CD4-positive, alpha-beta memory T cell (primary cell): ENCODE measurements around the gene MTFP1. TPM values are rescaled to one million over a fixed set of nuclear protein-coding genes. Genes with fewer than 3 reads are reported as not detected.

Source experiments
- CTCF ChIA-PET: fragments of 350-600 bp; sonication (Branson Sonifier 250); formaldehyde crosslinking; loops from one replicate; lab custom pipeline; 2021; ENCODE audit warnings: inconsistent platforms; ENCODE audit not compliant: partially characterized antibody; lab: Charles Lee
- POLR2A ChIA-PET: fragments of 350-600 bp; sonication (Branson Sonifier 250); formaldehyde crosslinking; loops from one replicate; lab custom pipeline; 2021; ENCODE audit not compliant: partially characterized antibody; lab: Charles Lee
- DNase-seq, 5 donors: peaks; one replicate each; pipeline versions ENCODE4 v3.0.0 to v3.0.0-alpha.2; 2020 to 2022; ENCODE audit warnings: mixed read lengths in 1 of 5
- H3K27ac ChIP-seq: one replicate; pipeline ENCODE4 v1.7.0; 2013; ENCODE audit warnings: low read depth, low read length
- H3K27me3 ChIP-seq: 2 replicates; pipeline ENCODE4 v1.7.0; 2013; ENCODE audit warnings: mild to moderate bottlenecking, low read length, moderate library complexity; ENCODE audit not compliant: insufficient read depth
- H3K36me3 ChIP-seq: 2 replicates; pipeline ENCODE4 v1.7.0; 2013; ENCODE audit warnings: mild to moderate bottlenecking, low read length, moderate library complexity; ENCODE audit not compliant: insufficient read depth
- H3K4me1 ChIP-seq: 2 replicates; pipeline ENCODE4 v1.7.0; 2013; ENCODE audit warnings: mild to moderate bottlenecking, low read length, moderate library complexity; ENCODE audit not compliant: insufficient read depth
- H3K4me3 ChIP-seq, 2 donors: one replicate each; pipeline ENCODE4 v1.7.0; 2013; ENCODE audit warnings: low read length in 2 of 2, mild to moderate bottlenecking in 1 of 2
- H3K9me3 ChIP-seq, 2 donors: one replicate each; pipeline ENCODE4 v1.7.0; 2013; ENCODE audit warnings: low read length in 2 of 2, control low read depth in 1 of 2; ENCODE audit not compliant: control insufficient read depth in 1 of 2
- H3K27ac Mint-ChIP-seq, 7 donors: one replicate each; pipeline ENCODE4 v1.8.0; 2020 to 2021; ENCODE audit warnings: mixed read lengths in 7 of 7, mild to moderate bottlenecking in 6 of 7, inconsistent platforms in 3 of 7, moderate library complexity in 3 of 7
- H3K27me3 Mint-ChIP-seq, 2 donors: one replicate each; pipeline ENCODE4 v1.8.0; 2020 to 2021; ENCODE audit warnings: mixed read lengths in 2 of 2
- H3K36me3 Mint-ChIP-seq, 2 donors: one replicate each; pipeline ENCODE4 v1.8.0; 2020 to 2021; ENCODE audit warnings: mixed read lengths in 2 of 2, inconsistent platforms in 1 of 2, mild to moderate bottlenecking in 1 of 2
- H3K4me1 Mint-ChIP-seq, 4 donors: one replicate each; pipeline ENCODE4 v1.8.0; 2020 to 2021; ENCODE audit warnings: mixed read lengths in 4 of 4, mild to moderate bottlenecking in 1 of 4
- H3K4me3 Mint-ChIP-seq, 8 donors: one replicate each; pipeline ENCODE4 v1.8.0; 2020 to 2021; ENCODE audit warnings: mixed read lengths in 8 of 8, mild to moderate bottlenecking in 7 of 8, moderate library complexity in 6 of 8, inconsistent platforms in 3 of 8
- H3K9me3 Mint-ChIP-seq, 8 donors: one replicate each; pipeline ENCODE4 v1.8.0; 2020 to 2021; ENCODE audit warnings: mixed read lengths in 8 of 8, mild to moderate bottlenecking in 5 of 8, inconsistent platforms in 3 of 8, moderate library complexity in 1 of 8
- intact Hi-C: fragments of 100-400 bp; cut with micrococcal nuclease; formaldehyde crosslinking; loops from one replicate; pipeline ENCODE4 v1.15.1; 2023
- polyA plus RNA-seq, 2 donors: library from polyadenylated mRNA; unstranded; fragments of 300-500 nt; fragmentation: Illumina TruSeq; gene quantifications; one replicate each; pipeline ENCODE4 v1.2.3, GENCODE V29; 2021
- total RNA-seq, 2 experiments: library from RNA; stranded (reverse); gene quantifications; one replicate each; pipeline ENCODE4 v1.2.3, GENCODE V29; 2021

The MTFP1 gene
- 10 to 100 TPM; 13.5 to 15.7 TPM for total RNA-seq
- 10 to 100 TPM; 31.1 to 47.4 TPM for polyA plus RNA-seq

GRCh38 chr22:30425616-30426387 is at the start of gene MTFP1:
TSS of gene MTFP1 (plus strand) at chr22:30425768. CDS start at chr22:30425880, 112 bp downstream.
- ChIA-PET POLR2A (interaction anchor here (0.7 to 7.0 kb wide), 11 partner anchors 10 to 1326 kb away, joined by 3 to 126 read pairs (median 11); partner anchors contain the start of genes CASTOR1, CCDC157, SEC14L2 and SF3A1), CTCF (interaction anchor here (0.8 to 7.8 kb wide), 12 partner anchors 8 to 349 kb away, joined by 3 to 194 read pairs (median 5); partner anchors contain the start of genes CASTOR1, RNF215 and SEC14L2)
- Mint-ChIP-seq H3K27ac (peak within 1 kb of the TSS; percentile 88 to 99 (median 99)), H3K27me3 (no peaks in the 10 kb centered on the region), H3K36me3 (peaks cover 10 to 27% of the 10 kb centered on the region in 2 donors), H3K4me1 (peaks cover 31 to 67% (median 48%) of the 10 kb centered on the region in 4 donors), H3K9me3 (no peaks in the 10 kb centered on the region), H3K4me3 (peak within 1 kb of the TSS; percentile 96 to 99 (median 98))
- H3K4me3 ChIP-seq: peak within 1 kb of the TSS; percentile 44 to 97
- peak within 1 kb of the TSS; percentile 89 for H3K27ac ChIP-seq
- intact Hi-C loops: loop anchor here (1.0 to 10.0 kb wide), 6 partner anchors 9 to 1251 kb away; partner anchors contain the start of genes CCDC157, EWSR1, SF3A1 and UQCR10
- peak; percentile 56 to 65 (median 58) for DNase-seq
- no peaks in the 10 kb centered on the region for H3K36me3 ChIP-seq
- no peaks in the 10 kb centered on the region for H3K27me3 ChIP-seq
- H3K4me1 ChIP-seq: peaks cover 47% of the 10 kb centered on the region
- H3K9me3 ChIP-seq: no peaks in the 10 kb centered on the region

- CTCF ChIA-PET: interaction anchor here (1.6 to 14.6 kb wide), 3 partner anchors 11 to 272 kb away, joined by 4 to 392 read pairs (median 6); partner anchors contain the start of gene CASTOR1
Measured at GRCh38 chr22:30380011-30380410, 45.6 kb upstream of the MTFP1 start.

GRCh38 chr22:30381264-30381663 is 44.3 kb upstream of the MTFP1 start:
- no peaks in the 10 kb centered on the region for H3K27me3 ChIP-seq
- ChIA-PET POLR2A (interaction anchor here (1.3 kb wide), 1 partner anchor 92 kb away, joined by 4 read pairs; the partner anchor contains the start of gene CASTOR1), CTCF (interaction anchor here (0.8 to 14.6 kb wide), 4 partner anchors 94 to 273 kb away, joined by 3 to 392 read pairs (median 4); partner anchors contain the start of gene CASTOR1)
- no peaks in the 10 kb centered on the region for H3K27me3 Mint-ChIP-seq
- no peaks in the 10 kb centered on the region for H3K9me3 ChIP-seq
- H3K4me3 Mint-ChIP-seq: no peak overlapping the region
- no peaks in the 10 kb centered on the region for H3K36me3 ChIP-seq
- no peaks in the 10 kb centered on the region for H3K4me1 ChIP-seq
- peaks cover 0 to 3% of the 10 kb centered on the region in 2 donors for H3K36me3 Mint-ChIP-seq
- H3K9me3 Mint-ChIP-seq: no peaks in the 10 kb centered on the region
- peaks cover 0 to 2% (median 1%) of the 10 kb centered on the region in 4 donors for H3K4me1 Mint-ChIP-seq
- no peak overlapping the region for H3K4me3 ChIP-seq
- no peak for DNase-seq
- no peak overlapping the region for H3K27ac ChIP-seq
- no peak overlapping the region for H3K27ac Mint-ChIP-seq
- intact Hi-C loops: no loop called here

More at GRCh38 chr22:30380011-30380410, 45.6 kb upstream of the MTFP1 start:
- no peak overlapping the region for H3K27ac Mint-ChIP-seq
- POLR2A ChIA-PET: interaction anchor here (1.1 kb wide), 1 partner anchor 73 kb away, joined by 3 read pairs; no protein-coding TSS in a partner anchor
- H3K27me3 Mint-ChIP-seq: no peaks in the 10 kb centered on the region
- H3K4me1 Mint-ChIP-seq: no peaks in the 10 kb centered on the region
- no peaks in the 10 kb centered on the region for H3K9me3 Mint-ChIP-seq
- no peak overlapping the region for H3K4me3 Mint-ChIP-seq
- Histone ChIP-seq H3K4me1 (no peaks in the 10 kb centered on the region), H3K27me3 (no peaks in the 10 kb centered on the region), H3K4me3 (no peak overlapping the region), H3K36me3 (no peaks in the 10 kb centered on the region), H3K27ac (no peak overlapping the region), H3K9me3 (no peaks in the 10 kb centered on the region)
- no peak for DNase-seq
- intact Hi-C loops: no loop called here
- H3K36me3 Mint-ChIP-seq: peaks cover 0 to 3% of the 10 kb centered on the region in 2 donors

GRCh38 chr22:30382340-30382739 is 43.2 kb upstream of the MTFP1 start:
- Mint-ChIP-seq H3K36me3 (peaks cover 0 to 3% of the 10 kb centered on the region in 2 donors), H3K9me3 (no peaks in the 10 kb centered on the region), H3K4me3 (no peak overlapping the region), H3K4me1 (peaks cover 1 to 6% (median 4%) of the 10 kb centered on the region in 4 donors), H3K27me3 (peaks cover 0 to under 1% of the 10 kb centered on the region in 2 donors), H3K27ac (no peak overlapping the region)
- intact Hi-C loops: no loop called here
- Histone ChIP-seq H3K4me1 (peaks cover 6% of the 10 kb centered on the region), H3K27me3 (no peaks in the 10 kb centered on the region), H3K27ac (no peak overlapping the region), H3K36me3 (no peaks in the 10 kb centered on the region), H3K9me3 (no peaks in the 10 kb centered on the region), H3K4me3 (no peak overlapping the region)
- CTCF ChIA-PET: interaction anchor here (0.9 to 14.6 kb wide), 5 partner anchors 15 to 274 kb away, joined by 3 to 392 read pairs (median 3); partner anchors contain the start of gene CASTOR1
- no peak for DNase-seq
- POLR2A ChIA-PET: interaction anchor here (1.2 kb wide), 1 partner anchor 94 kb away, joined by 4 read pairs; the partner anchor contains the start of gene CASTOR1

GRCh38 chr22:30383061-30383460 is 42.5 kb upstream of the MTFP1 start:
- no peak overlapping the region for H3K27ac ChIP-seq
- no peak overlapping the region for H3K4me3 ChIP-seq
- no peaks in the 10 kb centered on the region for H3K27me3 ChIP-seq
- CTCF ChIA-PET: interaction anchor here (0.9 to 14.6 kb wide), 5 partner anchors 16 to 275 kb away, joined by 3 to 392 read pairs (median 3); partner anchors contain the start of gene CASTOR1
- H3K36me3 Mint-ChIP-seq: peaks cover 0 to 3% of the 10 kb centered on the region in 2 donors
- H3K36me3 ChIP-seq: no peaks in the 10 kb centered on the region
- H3K4me1 ChIP-seq: peaks cover 9% of the 10 kb centered on the region
- peak overlapping the region in 1 of 7 donors; percentile 59 for H3K27ac Mint-ChIP-seq
- H3K4me3 Mint-ChIP-seq: no peak overlapping the region
- H3K9me3 Mint-ChIP-seq: no peaks in the 10 kb centered on the region
- intact Hi-C loops: no loop called here
- POLR2A ChIA-PET: interaction anchor here (1.2 kb wide), 1 partner anchor 94 kb away, joined by 4 read pairs; the partner anchor contains the start of gene CASTOR1
- H3K9me3 ChIP-seq: no peaks in the 10 kb centered on the region
- H3K4me1 Mint-ChIP-seq: peaks cover 5 to 7% (median 6%) of the 10 kb centered on the region in 4 donors
- peaks cover 0 to 2% of the 10 kb centered on the region in 2 donors for H3K27me3 Mint-ChIP-seq
- DNase-seq: no peak

- H3K4me3 Mint-ChIP-seq: peak overlapping the region in 6 of 8 donors; percentile 28 to 81 (median 50)
- POLR2A ChIA-PET: interaction anchor here (0.8 to 4.3 kb wide), 4 partner anchors 75 to 109 kb away, joined by 3 to 90 read pairs (median 4); partner anchors contain the start of gene CASTOR1
- no peak overlapping the region for H3K27ac ChIP-seq
- H3K9me3 Mint-ChIP-seq: no peaks in the 10 kb centered on the region
- H3K36me3 ChIP-seq: no peaks in the 10 kb centered on the region
- peaks cover 0 to under 1% of the 10 kb centered on the region in 2 donors for H3K36me3 Mint-ChIP-seq
- H3K27me3 Mint-ChIP-seq: peaks cover 0 to 2% of the 10 kb centered on the region in 2 donors
- no peaks in the 10 kb centered on the region for H3K27me3 ChIP-seq
- H3K4me1 ChIP-seq: peaks cover 9% of the 10 kb centered on the region
- no peak for DNase-seq
- intact Hi-C loops: loop anchor here (2.0 kb wide), 1 partner anchor 29 kb away; the partner anchor contains the start of genes CCDC157 and SF3A1
- H3K4me1 Mint-ChIP-seq: peaks cover 5 to 8% (median 6%) of the 10 kb centered on the region in 4 donors
- peak overlapping the region in 3 of 7 donors; percentile 0 to 60 (median 18) for H3K27ac Mint-ChIP-seq
- H3K4me3 ChIP-seq: no peak overlapping the region
- H3K9me3 ChIP-seq: no peaks in the 10 kb centered on the region
- CTCF ChIA-PET: interaction anchor here (0.8 to 16.0 kb wide), 11 partner anchors 11 to 762 kb away, joined by 3 to 392 read pairs (median 5); partner anchors contain the start of genes CASTOR1 and MTFP1
Measured at GRCh38 chr22:30385942-30386341, 39.6 kb upstream of the MTFP1 start.
